Choroid plexus epithelial cell (primary cell): ENCODE data around the gene TMED8.

Experiments used
- DNase-seq: peaks from one replicate; pipeline ENCODE4 v3.0.0-alpha.2; 2010; ENCODE audit warnings: low read depth
- H3K4me3 ChIP-seq: 2 replicates; pipeline ENCODE4 v1.5.1; 2011; ENCODE audit warnings: low read depth, mild to moderate bottlenecking, control low read depth, low read length, moderate library complexity
- CTCF ChIP-seq: conservative IDR thresholded peaks from 2 replicates; pipeline ENCODE4 v1.5.1; 2011; ENCODE audit warnings: low read depth, mild to moderate bottlenecking, control low read depth, inconsistent platforms, low read length, moderate library complexity

TMED8 gene

GRCh38 chr14:77306851-77307496, 69.9 kb downstream of the TMED8 start:
- TF ChIP-seq CTCF: no peak
- no peak overlapping the region for H3K4me3 ChIP-seq
- DNase-seq: peak; percentile 36

- no peak for DNase-seq
- no peak overlapping the region for H3K4me3 ChIP-seq
- no peak for TF ChIP-seq CTCF
These were observed 70.5 kb downstream of the TMED8 start for GRCh38 chr14:77306416-77306815.

GRCh38 chr14:77305696-77306095, 71.2 kb downstream of the TMED8 start:
- DNase-seq: no peak
- no peak overlapping the region for H3K4me3 ChIP-seq
- TF ChIP-seq CTCF: no peak

GRCh38 chr14:77303417-77304156, 73.3 kb downstream of the TMED8 start:
- DNase-seq: peak; percentile 97
- no peak for TF ChIP-seq CTCF
- no peak overlapping the region for H3K4me3 ChIP-seq

GRCh38 chr14:77302926-77303325, 74.0 kb downstream of the TMED8 start:
- no peak for TF ChIP-seq CTCF
- no peak overlapping the region for H3K4me3 ChIP-seq
- DNase-seq: peak; percentile 57

- DNase-seq: peak; percentile 95
- peak; percentile 98 for TF ChIP-seq CTCF
- H3K4me3 ChIP-seq: no peak overlapping the region
These were observed 75.8 kb downstream of the TMED8 start for GRCh38 chr14:77301103-77301502.

- DNase-seq: no peak
- TF ChIP-seq CTCF: no peak
- H3K4me3 ChIP-seq: no peak overlapping the region
These were observed 77.1 kb downstream of the TMED8 start for GRCh38 chr14:77299771-77300170.
